H1 (cell line): ENCODE measurements around the gene PGBD5. TPM values are rescaled to one million over a fixed set of nuclear protein-coding genes. Genes with fewer than 3 reads are reported as not detected.

Source experiments
- NANOG ChIP-seq: IDR thresholded peaks from 2 replicates; pipeline ENCODE4 v1.6.1; 2011; ENCODE audit warnings: low read length, low read depth, mild to moderate bottlenecking, inconsistent platforms; ENCODE audit not compliant: insufficient read depth, poor library complexity, severe bottlenecking
- RAD21 ChIP-seq, 2 experiments: IDR thresholded peaks in 1 of 2; conservative IDR thresholded peaks in 1 of 2; 2 replicates each; pipeline ENCODE4 v1.6.1; 2011; ENCODE audit warnings: low read depth in 2 of 2, low read length in 2 of 2, improper control_type of control experiment in 1 of 2, inconsistent platforms in 1 of 2, mild to moderate bottlenecking in 1 of 2, moderate library complexity in 1 of 2
- polyA plus RNA-seq, 7 experiments: library from polyadenylated mRNA; depleted of rRNA in 3 of 7; stranded (reverse) in 5 of 7; unstranded in 2 of 7; fragments of >200 nt in 5 of 7; fragments of 200-250 nt in 2 of 7; gene quantifications; 1 replicate in 5 of 7; 2 replicates in 1 of 7; 4 replicates in 1 of 7; pipeline versions ENCODE4 v1.2.1 to v1.2.3, GENCODE V29; 2011 to 2013; ENCODE audit warnings: missing spikeins in 2 of 7, mixed read lengths in 2 of 7
- total RNA-seq: library from RNA; stranded (reverse); fragmentation: NEBNext Ultra II Directional; extraction: Animal tissue kit (Norgen Biotek cat#: 25700); gene quantifications from 2 replicates; pipeline ENCODE4 v1.2.1, GENCODE V29; 2021

Gene PGBD5
- total and polyA plus RNA-seq, 2 of the 8 experiments (the other 6 are each of a cell fraction or from before 2014, with no cell fraction given) = 16.3 to 18.4 TPM

GRCh38 chr1:230310381-230311163, 115.6 kb downstream of the PGBD5 start (continued):
- TF ChIP-seq RAD21 (IDR thresholded peaks at IDR 0.05 in 1 of 2, conservative IDR thresholded peaks at IDR 0.05 in 1 of 2; ENCODE audit: low read depth in 2 of 2, low read length in 2 of 2) (peak; percentile 98), NANOG (no peak)
